Liver (tissue), 9 donors: ENCODE results near the gene ATF6B. TPM values are rescaled to one million over a fixed set of nuclear protein-coding genes. Genes with fewer than 3 reads are reported as not detected.

ENCODE experiments used
- DNase-seq: peaks from one replicate; pipeline ENCODE4 v3.0.0-alpha.2; 2017; ENCODE audit warnings: low spot score
- H3K27ac ChIP-seq, 2 donors: one replicate each; pipeline ENCODE4 v1.7.0; 2013; ENCODE audit warnings: inconsistent platforms in 2 of 2, low read length in 2 of 2, control low read depth in 1 of 2, low read depth in 1 of 2, mild to moderate bottlenecking in 1 of 2
- H3K27me3 ChIP-seq, 4 donors: one replicate each; pipeline versions ENCODE4 v1.6.1 to v1.7.0; 2013; ENCODE audit warnings: low read length in 3 of 4, inconsistent platforms in 1 of 4, mild to moderate bottlenecking in 1 of 4, moderate library complexity in 1 of 4; ENCODE audit not compliant: control insufficient read depth in 4 of 4, insufficient read depth in 4 of 4
- H3K36me3 ChIP-seq, 4 donors: one replicate each; pipeline versions ENCODE4 v1.6.1 to v1.7.0; 2013; ENCODE audit warnings: low read length in 3 of 4, mild to moderate bottlenecking in 3 of 4, low read depth in 1 of 4, moderate library complexity in 1 of 4; ENCODE audit not compliant: control insufficient read depth in 4 of 4, insufficient read depth in 3 of 4
- H3K4me1 ChIP-seq, 4 donors: one replicate each; pipeline versions ENCODE4 v1.6.1 to v1.7.0; 2013; ENCODE audit warnings: low read length in 3 of 4, mild to moderate bottlenecking in 3 of 4, moderate library complexity in 1 of 4; ENCODE audit not compliant: control insufficient read depth in 4 of 4, insufficient read depth in 4 of 4
- H3K4me3 ChIP-seq, 3 donors: one replicate each; pipeline versions ENCODE4 v1.6.1 to v1.7.0; 2013; ENCODE audit warnings: low read length in 3 of 3, control low read depth in 1 of 3, low read depth in 1 of 3, mild to moderate bottlenecking in 1 of 3
- H3K9ac ChIP-seq, 2 donors: one replicate each; pipeline ENCODE4 v1.7.0; 2013; ENCODE audit warnings: low read length in 2 of 2, mild to moderate bottlenecking in 2 of 2, moderate library complexity in 2 of 2, control low read depth in 1 of 2, low read depth in 1 of 2
- H3K9me3 ChIP-seq, 4 donors: one replicate each; pipeline versions ENCODE4 v1.6.1 to v1.7.0; 2013; ENCODE audit warnings: low read length in 3 of 4; ENCODE audit not compliant: control insufficient read depth in 4 of 4
- ATF3 ChIP-seq: IDR thresholded peaks from 2 replicates; pipeline ENCODE4 v1.6.1; 2016; ENCODE audit warnings: antibody characterized with exemption
- CTCF ChIP-seq: fragments of 150-350 bp; IDR thresholded peaks from 2 replicates; pipeline ENCODE4 v1.5.1; 2017; ENCODE audit warnings: improper control_type of control experiment, low read depth, low read length; ENCODE audit not compliant: missing input control
- EGR1 ChIP-seq, 2 donors: IDR thresholded peaks; 2 replicates each; pipeline ENCODE4 v1.6.1; 2016 to 2018; ENCODE audit warnings: antibody characterized with exemption in 2 of 2, low read depth in 2 of 2
- FOXA1 ChIP-seq: IDR thresholded peaks from 2 replicates; pipeline ENCODE4 v1.6.1; 2016; ENCODE audit warnings: antibody characterized with exemption
- FOXA2 ChIP-seq: IDR thresholded peaks from 2 replicates; pipeline ENCODE4 v1.6.1; 2016; ENCODE audit warnings: antibody characterized with exemption
- GABPA ChIP-seq, 2 donors: IDR thresholded peaks in 1 of 2; conservative IDR thresholded peaks in 1 of 2; 2 replicates each; pipeline ENCODE4 v1.6.1; 2016; ENCODE audit warnings: antibody characterized with exemption in 2 of 2, mild to moderate bottlenecking in 1 of 2, moderate library complexity in 1 of 2
- HNF4A ChIP-seq, 2 donors: conservative IDR thresholded peaks; 2 replicates each; pipeline ENCODE4 v1.6.1; 2016; ENCODE audit warnings: antibody characterized with exemption in 2 of 2, mild to moderate bottlenecking in 2 of 2
- HNF4G ChIP-seq: IDR thresholded peaks from 2 replicates; pipeline ENCODE4 v1.6.1; 2016; ENCODE audit warnings: antibody characterized with exemption
- JUND ChIP-seq, 2 donors: IDR thresholded peaks; 2 replicates each; pipeline ENCODE4 v1.6.1; 2016; ENCODE audit warnings: antibody characterized with exemption in 2 of 2
- MAX ChIP-seq: IDR thresholded peaks from 2 replicates; pipeline ENCODE4 v1.6.1; 2016; ENCODE audit warnings: antibody characterized with exemption
- NR2F2 ChIP-seq: IDR thresholded peaks from 2 replicates; pipeline ENCODE4 v1.6.1; 2016; ENCODE audit warnings: antibody characterized with exemption
- RAD21 ChIP-seq, 2 donors: IDR thresholded peaks; 2 replicates each; pipeline ENCODE4 v1.6.1; 2016; ENCODE audit warnings: antibody characterized with exemption in 2 of 2, mild to moderate bottlenecking in 2 of 2
- REST ChIP-seq: IDR thresholded peaks from 2 replicates; pipeline ENCODE4 v1.6.1; 2016; ENCODE audit warnings: antibody characterized with exemption, mild to moderate bottlenecking
- RXRA ChIP-seq, 2 donors: IDR thresholded peaks; 2 replicates each; pipeline ENCODE4 v1.6.1; 2017 to 2018; ENCODE audit warnings: antibody characterized with exemption in 2 of 2, mild to moderate bottlenecking in 1 of 2
- SP1 ChIP-seq: IDR thresholded peaks from 2 replicates; pipeline ENCODE4 v1.6.1; 2018; ENCODE audit warnings: antibody characterized with exemption, mild to moderate bottlenecking
- TAF1 ChIP-seq: conservative IDR thresholded peaks from 2 replicates; pipeline ENCODE4 v1.6.1; 2016; ENCODE audit warnings: antibody characterized with exemption, mild to moderate bottlenecking
- YY1 ChIP-seq: IDR thresholded peaks from 2 replicates; pipeline ENCODE4 v1.6.1; 2016; ENCODE audit warnings: antibody characterized with exemption, mild to moderate bottlenecking
- ZBTB33 ChIP-seq: IDR thresholded peaks from 2 replicates; pipeline ENCODE4 v1.6.1; 2016; ENCODE audit warnings: antibody characterized with exemption
- WGBS: extraction: QIAGEN DNeasy Blood & Tissue Kit; methylation state at CpG from one replicate; pipeline ENCODE4 v1.1.7; 2013; 5-methylcytosine and 5-hydroxymethylcytosine counted together
- polyA plus RNA-seq, 2 donors: library from polyadenylated mRNA; stranded (reverse) in 1 of 2; unstranded in 1 of 2; fragments of 200-250 nt in 1 of 2; fragments of >200 nt in 1 of 2; fragmentation: Nextera tagmentation in 1 of 2; extraction: Ambion mirVana in 1 of 2; gene quantifications; one replicate each; pipeline versions ENCODE4 v1.2.1 to v1.2.3, GENCODE V29; 2013 to 2015
- total RNA-seq, 2 donors: library from RNA; depleted of rRNA; stranded (reverse); fragments of >200 nt; gene quantifications; one replicate each; pipeline ENCODE4 v1.2.3, GENCODE V29; 2014
- donor health status: healthy.
- donor health status: healthy.
- donor health status: healthy.
- donor health status: healthy.
- donor health status: healthy.

Gene ATF6B
- total and polyA plus RNA-seq, 4 donors, result 13.6 to 24.8 (median 15.5) TPM

- WGBS, result 26% methylated on average over 90 of the region's 90 CpGs
- Histone ChIP-seq H3K36me3 (no peaks in the 10 kb centered on the region), H3K27ac (no peak overlapping the region)
Measured at GRCh38 chr6:32096394-32097258, 31.4 kb downstream of the ATF6B start.

GRCh38 chr6:32096087-32096393 lies 32.0 kb downstream of the ATF6B start:
- 37% methylated on average over 36 of the region's 36 CpGs for WGBS
- Histone ChIP-seq H3K27me3 (peaks cover 0 to 7% (median 1%) of the 10 kb centered on the region in 4 donors), H3K4me1 (peaks cover 0 to 5% (median 2%) of the 10 kb centered on the region in 4 donors), H3K27ac (no peak overlapping the region), H3K4me3 (no peak overlapping the region), H3K9ac (no peak overlapping the region), H3K9me3 (no peaks in the 10 kb centered on the region), H3K36me3 (no peaks in the 10 kb centered on the region)
- no peak for DNase-seq
- TF ChIP-seq HNF4A (conservative IDR thresholded peaks at IDR 0.05) (no peak), ZBTB33 (no peak), EGR1 (IDR thresholded peaks at IDR 0.05; ENCODE audit: low read depth in 2 of 2) (no peak), RAD21 (IDR thresholded peaks at IDR 0.05) (no peak), JUND (IDR thresholded peaks at IDR 0.05) (no peak), GABPA (IDR thresholded peaks at IDR 0.05 in 1 of 2, conservative IDR thresholded peaks at IDR 0.05 in 1 of 2) (no peak), FOXA1 (no peak), HNF4G (no peak), REST (no peak), SP1 (no peak), MAX (no peak), CTCF (no peak), FOXA2 (no peak), TAF1 (no peak), RXRA (IDR thresholded peaks at IDR 0.05) (no peak), YY1 (no peak)

More at GRCh38 chr6:32096394-32097258, 31.4 kb downstream of the ATF6B start:
- no peak overlapping the region for H3K9ac ChIP-seq
- no peak for DNase-seq
- TF ChIP-seq RAD21 (IDR thresholded peaks at IDR 0.05) (no peak), ATF3 (no peak), TAF1 (no peak), EGR1 (IDR thresholded peaks at IDR 0.05; ENCODE audit: low read depth in 2 of 2) (no peak), ZBTB33 (no peak), FOXA1 (no peak), HNF4G (no peak), SP1 (no peak), JUND (IDR thresholded peaks at IDR 0.05) (no peak), GABPA (IDR thresholded peaks at IDR 0.05 in 1 of 2, conservative IDR thresholded peaks at IDR 0.05 in 1 of 2) (no peak), YY1 (no peak), NR2F2 (no peak)
- H3K4me3 ChIP-seq, result no peak overlapping the region
- peaks cover 0 to 7% (median 1%) of the 10 kb centered on the region in 4 donors for H3K27me3 ChIP-seq
- H3K9me3 ChIP-seq, result no peaks in the 10 kb centered on the region
- H3K4me1 ChIP-seq, result peaks cover 0 to 5% (median 2%) of the 10 kb centered on the region in 4 donors
